Kidney epithelial cell (primary cell): Measurements from ENCODE around the gene ACTN1. TPM values are rescaled to one million over a fixed set of nuclear protein-coding genes. Genes with fewer than 3 reads are reported as not detected.
"Not testable (repeated sequence)": the region's sequence is repeated elsewhere in the genome, so short reads cannot be mapped to it uniquely, and the experiment has no call there.

Source experiments
- DNase-seq: peaks from one replicate; pipeline ENCODE4 v3.0.0-alpha.2; 2010; ENCODE audit warnings: low read depth
- H3K27me3 ChIP-seq: 2 replicates; pipeline ENCODE4 v1.6.0; 2011; ENCODE audit warnings: low read length; ENCODE audit not compliant: control insufficient read depth, insufficient read depth
- H3K36me3 ChIP-seq: 2 replicates; pipeline ENCODE4 v1.5.1; 2011; ENCODE audit warnings: low read length; ENCODE audit not compliant: control insufficient read depth, insufficient read depth
- H3K4me3 ChIP-seq: 2 replicates; pipeline ENCODE4 v1.5.1; 2011; ENCODE audit warnings: low read depth, mild to moderate bottlenecking, control low read depth, low read length
- CTCF ChIP-seq: IDR thresholded peaks from 2 replicates; pipeline ENCODE4 v1.5.1; 2011; ENCODE audit warnings: mild to moderate bottlenecking, moderate library complexity, low read length, control low read depth, inconsistent platforms; ENCODE audit not compliant: insufficient read depth, poor library complexity, severe bottlenecking
- total RNA-seq: library from RNA; depleted of rRNA; stranded (reverse); fragments of >200 nt; gene quantifications from 2 replicates; pipeline ENCODE4 v1.2.3, GENCODE V29; 2015

ACTN1 gene
- total RNA-seq, 1 donor from 2014 or later: 627 TPM

GRCh38 chr14:68849416-68849815, 129.7 kb downstream of the ACTN1 start:
- no peak overlapping the region for H3K4me3 ChIP-seq
- no peak for TF ChIP-seq CTCF
- DNase-seq: no peak
- no peaks in the 10 kb centered on the region for H3K27me3 ChIP-seq
- H3K36me3 ChIP-seq: no peaks in the 10 kb centered on the region

GRCh38 chr14:68848253-68848652, 130.8 kb downstream of the ACTN1 start:
- no peak for DNase-seq
- no peak overlapping the region for H3K4me3 ChIP-seq
- TF ChIP-seq CTCF: no peak

GRCh38 chr14:68847640-68848039, 131.5 kb downstream of the ACTN1 start:
- H3K27me3 ChIP-seq, DNase-seq: not testable (repeated sequence)

More at GRCh38 chr14:68848253-68848652, 130.8 kb downstream of the ACTN1 start:
- Histone ChIP-seq H3K36me3 (no peaks in the 10 kb centered on the region), H3K27me3 (no peaks in the 10 kb centered on the region)

GRCh38 chr14:68846466-68846865, 132.6 kb downstream of the ACTN1 start:
- Histone ChIP-seq H3K36me3 (peaks cover 1% of the 10 kb centered on the region), H3K4me3 (no peak overlapping the region), H3K27me3 (no peaks in the 10 kb centered on the region)
- TF ChIP-seq CTCF: no peak
- peak; percentile 73 for DNase-seq

More at GRCh38 chr14:68847640-68848039, 131.5 kb downstream of the ACTN1 start:
- H3K36me3 ChIP-seq, H3K4me3 ChIP-seq: not testable (repeated sequence)

DNA sequence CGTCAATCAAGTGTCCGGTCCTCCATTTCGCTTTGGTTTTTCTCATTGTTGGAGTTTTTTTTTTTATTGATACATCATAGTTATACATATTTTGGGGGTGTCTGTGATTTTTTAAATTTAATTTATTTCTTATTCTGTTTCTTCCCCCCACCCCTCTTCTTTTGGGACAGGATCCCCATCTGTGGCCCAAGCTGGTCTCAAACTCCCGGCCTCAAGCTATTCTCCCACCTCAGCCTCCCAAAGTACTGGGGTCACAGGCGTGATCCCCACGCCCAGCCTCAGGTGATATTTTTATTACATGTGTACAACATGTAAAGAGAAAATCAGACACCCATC, 134.9 kb downstream of the ACTN1 start:
- no peak for TF ChIP-seq CTCF
- Histone ChIP-seq H3K27me3 (no peaks in the 10 kb centered on the region), H3K36me3 (peaks cover 1% of the 10 kb centered on the region), H3K4me3 (no peak overlapping the region)
- no peak for DNase-seq

- DNase-seq: no peak
- Histone ChIP-seq H3K4me3 (no peak overlapping the region), H3K36me3 (peaks cover 1% of the 10 kb centered on the region), H3K27me3 (no peaks in the 10 kb centered on the region)
- peak; percentile 96 for TF ChIP-seq CTCF
These were observed 135.5 kb downstream of the ACTN1 start for GRCh38 chr14:68843471-68844209.
